Islet of Langerhans (tissue), 1 donor: ENCODE measurements around the gene CDKAL1.
A peak's percentile ranks its signal among the peaks of the same experiment; 100 is the strongest.
"Not testable (repeated sequence)": the region's sequence is repeated elsewhere in the genome, so short reads cannot be mapped to it uniquely, and the experiment has no call there.

Source experiments
- FAIRE-seq: peaks from one replicate; lab custom pipeline; 2011; peaks lifted over from hg19 to GRCh38; lab: Jason Lieb, UNC

The CDKAL1 gene

DNA sequence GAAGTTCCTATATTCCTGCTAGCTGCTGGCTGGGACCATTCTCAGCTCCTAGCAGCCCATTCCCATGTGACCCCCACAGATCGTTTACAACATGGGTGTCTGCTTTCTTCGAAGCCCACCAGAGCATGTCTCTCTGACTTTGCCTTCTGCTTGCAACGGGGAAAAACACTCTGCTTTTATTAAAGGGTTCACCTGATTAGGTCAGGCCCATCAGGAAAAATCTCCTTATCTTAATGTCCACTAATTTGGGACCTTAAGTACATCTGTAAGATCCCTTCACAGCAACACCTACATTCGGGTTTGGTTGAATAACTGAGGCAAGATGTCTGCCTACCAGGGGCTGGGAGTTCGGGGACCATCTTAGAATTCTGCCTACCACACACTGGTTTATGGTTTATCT is 496.9 kb downstream of the CDKAL1 start:
- no peak for FAIRE-seq

DNA sequence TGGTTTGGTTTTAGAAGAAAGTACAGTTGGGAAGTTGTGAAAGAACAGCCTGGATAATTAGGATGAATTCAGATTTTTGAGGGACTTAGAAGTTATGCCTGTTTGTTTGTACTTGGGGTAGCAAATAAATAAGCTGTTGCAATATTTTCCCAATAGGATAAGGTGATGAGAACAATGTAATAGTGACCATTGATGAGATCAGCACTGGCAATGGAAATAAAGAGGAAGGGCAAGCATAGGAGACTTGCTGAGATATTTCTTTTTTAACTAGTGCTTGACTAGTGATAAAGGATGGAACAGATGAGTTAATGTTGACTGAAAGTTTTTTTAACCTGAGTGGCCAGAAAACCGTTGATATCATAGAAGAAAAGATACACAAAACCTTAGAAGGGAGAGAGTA is 498.8 kb downstream of the CDKAL1 start:
- FAIRE-seq = no peak

DNA sequence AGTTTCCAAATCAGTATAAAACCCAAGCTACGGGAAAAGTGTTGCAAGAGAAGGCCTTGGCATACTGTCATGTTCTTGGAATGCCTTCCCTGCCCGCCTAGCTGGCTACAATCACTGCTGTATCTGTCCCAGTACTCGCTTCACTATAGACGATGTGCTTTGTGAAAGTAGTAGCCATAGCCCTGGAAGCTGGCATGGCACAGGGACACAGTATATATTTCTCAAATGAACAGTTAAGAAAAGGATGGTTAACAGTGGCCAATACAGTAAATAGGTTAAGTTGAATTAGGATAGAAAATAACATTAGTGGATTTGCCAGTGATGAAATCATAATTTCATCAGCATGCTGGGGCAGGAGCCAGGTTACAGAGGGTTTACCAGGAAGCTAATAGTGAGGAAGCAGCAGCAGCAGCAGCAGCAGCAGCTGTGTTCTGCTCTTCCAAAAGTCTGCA is 499.3 kb downstream of the CDKAL1 start:
- FAIRE-seq = no peak

DNA sequence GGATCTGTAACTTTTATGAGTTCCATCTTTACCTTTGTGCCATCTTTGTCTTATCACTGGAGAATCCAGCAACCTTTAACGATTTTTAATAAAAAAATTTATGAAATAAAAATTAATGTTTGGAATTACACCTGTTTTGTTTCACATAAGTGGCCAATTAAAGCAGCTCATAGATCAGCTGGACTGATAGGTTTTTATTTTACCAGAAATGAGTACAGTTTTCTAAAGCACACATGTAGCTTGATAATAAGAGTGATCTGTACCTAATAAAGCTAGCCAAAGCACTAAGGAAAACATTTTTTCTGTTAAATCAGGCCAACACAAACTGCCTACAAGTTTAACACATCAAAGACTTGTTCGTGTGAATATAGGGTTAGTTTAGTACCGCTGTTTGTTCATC is 500.1 kb downstream of the CDKAL1 start:
- no peak for FAIRE-seq

DNA sequence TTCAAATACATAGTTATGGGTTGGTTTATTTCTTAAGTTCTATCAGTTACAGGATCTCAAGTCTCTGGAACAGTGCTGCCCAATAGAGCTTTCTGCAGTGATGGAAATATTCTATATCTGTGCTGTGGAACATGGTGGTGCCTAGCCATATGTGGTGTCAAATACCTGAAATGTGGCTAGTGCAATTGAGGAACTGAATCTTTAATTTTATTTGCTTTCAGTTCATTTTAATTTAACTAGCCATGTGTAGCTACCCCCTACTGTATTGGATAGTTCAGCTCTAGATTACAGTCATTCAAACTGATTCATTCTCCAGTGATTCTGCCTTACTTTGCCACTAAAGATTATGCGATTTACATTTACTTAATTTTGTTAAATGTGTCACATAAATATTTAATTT is 503.2 kb downstream of the CDKAL1 start:
- FAIRE-seq = no peak

DNA sequence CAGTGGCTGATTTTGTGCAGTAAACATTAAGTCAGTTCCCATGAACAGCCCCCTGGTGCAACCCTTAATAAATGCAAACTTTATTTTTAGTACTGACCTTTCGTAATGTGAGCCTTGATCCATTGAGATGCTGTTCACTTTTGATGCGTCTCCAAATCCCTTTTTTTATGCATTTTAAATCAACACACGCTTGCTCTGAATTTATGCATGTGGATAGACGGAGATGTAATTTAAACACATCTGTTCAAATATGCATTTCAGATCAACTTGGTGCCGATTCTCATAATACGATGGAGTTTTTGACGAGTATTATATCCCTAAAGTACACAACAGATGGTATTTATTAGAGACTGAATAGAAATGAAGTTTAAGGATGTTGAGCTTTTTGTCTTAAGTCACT is 505.7 kb downstream of the CDKAL1 start:
- no peak for FAIRE-seq

DNA sequence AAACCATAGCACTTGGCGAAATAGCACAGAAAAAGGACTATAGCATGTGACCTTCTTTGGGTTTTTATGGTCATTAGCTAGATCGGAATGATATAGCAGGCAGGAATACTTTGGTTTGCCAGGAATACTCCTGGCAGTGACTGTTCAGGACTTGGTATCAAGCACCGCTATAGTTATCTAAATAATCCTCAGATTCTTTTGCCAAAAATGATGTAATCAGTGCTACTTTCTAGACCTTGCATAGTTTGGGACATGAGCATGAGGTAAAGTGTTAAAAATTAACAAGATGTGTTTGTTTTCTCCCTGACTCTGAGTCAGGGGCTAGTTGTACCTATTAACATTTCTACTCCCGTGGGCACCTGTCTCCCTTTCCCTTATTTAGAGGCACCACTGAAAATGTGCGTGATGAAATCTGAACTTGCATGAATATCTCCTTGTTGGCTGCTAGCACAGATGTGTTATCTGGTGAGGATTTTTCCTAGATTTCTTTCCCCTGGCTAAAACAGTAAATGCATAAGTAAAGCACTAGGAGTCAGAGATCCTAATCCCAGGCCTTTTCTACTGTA is 511.0 kb downstream of the CDKAL1 start:
- peak; percentile 41 for FAIRE-seq

DNA sequence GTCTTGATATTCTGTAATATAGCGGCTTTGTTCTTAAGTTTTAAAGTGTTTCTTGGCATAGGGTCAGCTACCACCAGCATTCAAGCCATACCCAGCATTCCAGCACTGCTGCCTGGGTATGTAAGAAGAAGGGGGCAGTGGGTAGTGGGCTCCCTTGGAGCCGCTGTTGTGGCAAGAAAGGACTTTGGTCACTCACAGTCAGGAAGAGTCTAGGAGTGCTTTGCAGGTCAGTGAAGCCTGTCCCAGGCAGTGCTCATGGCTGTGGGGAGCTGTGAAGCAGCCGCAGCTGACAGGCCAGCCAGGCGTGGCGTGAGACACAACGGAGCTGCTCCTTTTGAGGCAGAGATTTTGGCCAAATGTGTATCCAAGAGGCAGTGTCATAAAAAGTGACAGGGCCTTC is 512.0 kb downstream of the CDKAL1 start:
- no peak for FAIRE-seq

DNA sequence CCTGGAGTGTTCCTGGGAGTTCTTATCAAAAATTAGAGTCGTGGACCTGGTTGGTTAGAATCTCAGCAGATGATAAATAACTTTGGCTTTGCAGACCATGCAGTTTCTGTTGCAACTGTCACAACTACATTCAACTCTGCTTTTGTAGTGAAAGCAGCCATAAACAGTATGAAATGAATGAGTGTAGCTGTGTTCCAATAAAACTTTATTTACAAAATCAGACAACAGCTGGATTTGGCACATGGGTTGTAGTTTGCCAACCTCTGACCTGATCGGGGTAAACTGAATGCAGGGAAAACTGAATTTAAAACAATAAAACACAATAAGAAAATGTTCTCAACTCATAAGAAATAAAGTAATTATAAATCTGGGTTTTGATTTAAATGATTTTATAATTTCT is 513.8 kb downstream of the CDKAL1 start:
- FAIRE-seq = no peak

DNA sequence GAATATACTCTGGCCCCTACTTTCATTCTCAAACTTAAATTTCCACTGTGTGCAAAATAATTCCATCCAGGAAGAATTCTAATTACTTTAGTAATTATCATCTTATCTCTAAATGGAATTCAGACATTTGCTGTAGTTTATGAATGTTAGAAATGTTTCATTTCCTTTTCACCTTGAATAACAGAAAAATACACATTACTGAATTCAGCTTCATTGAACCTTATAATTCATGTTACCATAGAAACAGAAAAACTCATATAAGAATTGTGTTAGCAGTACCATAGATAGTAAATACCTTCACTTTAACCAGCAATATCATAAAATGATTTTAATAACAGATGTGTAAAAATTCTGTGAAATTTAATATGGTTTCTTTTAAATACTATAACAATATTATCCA is 514.9 kb downstream of the CDKAL1 start:
- FAIRE-seq = peak; percentile 56

DNA sequence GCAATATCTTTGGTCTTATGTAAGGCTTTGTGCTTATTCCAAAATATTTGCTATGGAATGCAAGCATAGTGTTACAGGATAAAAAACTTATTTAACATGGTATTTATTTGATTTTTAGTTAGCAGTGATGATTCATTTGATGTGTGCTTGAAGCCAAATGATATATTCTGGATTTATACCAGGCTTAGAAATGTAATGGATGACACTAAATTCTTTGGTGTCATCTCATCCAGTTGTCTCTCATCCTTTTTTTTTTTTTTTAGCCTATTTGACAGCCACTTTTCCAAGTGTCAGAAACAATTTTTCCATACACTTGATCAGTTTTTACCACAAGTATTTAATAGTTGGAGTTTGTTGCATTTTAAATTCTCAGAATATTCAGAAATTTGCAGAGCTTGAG is 515.3 kb downstream of the CDKAL1 start:
- no peak for FAIRE-seq

DNA sequence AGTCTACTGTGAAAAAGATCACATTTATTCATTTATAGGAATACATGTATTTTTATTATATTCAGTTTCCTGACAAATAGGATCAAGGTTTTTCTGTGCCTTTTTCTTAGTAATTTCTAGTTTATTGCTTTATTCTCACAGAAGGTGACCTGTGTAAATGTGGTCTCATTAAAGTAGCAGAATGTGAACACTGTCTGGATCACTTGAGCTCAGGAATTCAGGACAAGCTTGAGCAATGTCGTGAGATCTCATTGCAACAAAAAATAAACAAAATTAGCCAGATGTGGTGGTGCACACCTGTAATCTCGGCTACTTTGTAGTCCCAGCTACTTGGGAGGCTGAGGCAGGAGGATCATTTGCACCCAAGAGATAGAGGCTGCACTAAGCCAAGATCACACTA is 516.7 kb downstream of the CDKAL1 start:
- no peak for FAIRE-seq

DNA sequence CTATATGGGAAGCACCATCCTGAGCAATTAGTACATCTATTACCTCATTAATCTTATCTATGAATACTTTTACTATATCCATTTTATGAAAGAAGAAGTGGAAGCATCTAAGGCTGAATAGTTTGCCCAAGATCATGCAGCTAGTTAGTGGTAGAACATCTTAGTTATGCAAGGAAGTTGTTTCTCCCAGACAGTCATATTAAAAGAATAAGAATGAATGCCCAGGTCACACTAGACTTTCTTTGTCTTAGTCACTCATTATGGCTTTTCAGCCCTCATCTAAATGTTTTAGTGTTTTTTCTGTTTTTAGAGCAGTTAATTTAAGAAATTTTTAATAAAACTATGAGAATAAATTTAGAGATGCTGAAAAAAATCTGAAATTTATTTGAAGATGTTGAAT is 517.5 kb downstream of the CDKAL1 start:
- no peak for FAIRE-seq

DNA sequence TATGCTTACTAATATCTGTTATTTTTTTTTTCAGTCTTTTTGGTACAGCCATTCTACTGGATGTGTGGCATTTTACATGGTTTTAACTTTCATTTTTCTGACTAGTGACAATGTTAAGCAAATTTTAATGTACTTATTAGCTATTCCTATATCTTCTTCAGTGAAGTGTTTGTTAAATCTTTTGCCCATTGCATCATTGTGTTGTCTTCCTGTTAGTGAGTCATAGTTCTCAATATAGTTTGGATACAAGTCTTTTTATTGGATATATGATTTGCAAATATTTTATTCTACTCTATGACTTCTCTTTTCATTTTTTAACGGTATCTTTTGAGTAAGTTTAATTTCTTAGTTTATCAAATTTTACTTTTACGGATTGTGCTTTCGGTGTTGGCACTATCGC is 519.4 kb downstream of the CDKAL1 start:
- no peak for FAIRE-seq

DNA sequence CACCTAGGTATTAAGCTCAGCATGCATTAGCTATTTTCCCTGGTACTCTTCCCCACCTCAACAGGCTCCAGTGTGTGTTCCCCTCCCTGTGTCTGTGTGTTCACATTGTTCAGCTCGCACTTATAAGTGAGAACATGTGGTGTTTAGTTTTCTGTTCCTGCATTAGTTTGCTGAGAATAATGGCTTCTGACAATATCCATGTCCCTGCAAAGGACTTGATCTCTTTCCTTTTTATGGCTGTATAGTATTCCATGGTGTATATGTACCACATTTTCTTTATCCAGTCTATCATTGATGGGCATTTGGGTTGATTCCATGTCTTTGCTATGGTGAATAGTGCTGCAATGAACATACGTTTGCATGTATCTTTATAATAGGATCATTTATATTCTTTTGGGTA is 521.2 kb downstream of the CDKAL1 start:
- FAIRE-seq = not testable (repeated sequence)

DNA sequence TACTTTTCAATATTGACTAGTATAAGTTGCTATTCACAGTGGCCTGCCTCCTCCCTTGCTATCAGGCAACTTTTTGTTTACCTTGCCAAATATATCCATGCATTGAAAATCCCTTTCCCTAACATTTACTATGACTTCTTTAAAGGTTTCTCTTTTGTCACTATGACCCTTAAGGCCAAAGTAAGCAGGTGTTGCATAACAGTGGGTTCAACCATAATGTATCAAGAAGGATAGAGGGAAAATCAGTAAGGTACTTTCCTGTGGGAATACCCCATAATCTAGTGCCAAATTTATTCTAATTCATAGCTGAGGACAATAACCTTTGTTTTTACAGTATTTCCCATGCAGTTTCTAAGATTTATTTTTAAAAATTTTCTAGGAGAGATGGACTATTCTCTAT is 527.6 kb downstream of the CDKAL1 start:
- FAIRE-seq = no peak

DNA sequence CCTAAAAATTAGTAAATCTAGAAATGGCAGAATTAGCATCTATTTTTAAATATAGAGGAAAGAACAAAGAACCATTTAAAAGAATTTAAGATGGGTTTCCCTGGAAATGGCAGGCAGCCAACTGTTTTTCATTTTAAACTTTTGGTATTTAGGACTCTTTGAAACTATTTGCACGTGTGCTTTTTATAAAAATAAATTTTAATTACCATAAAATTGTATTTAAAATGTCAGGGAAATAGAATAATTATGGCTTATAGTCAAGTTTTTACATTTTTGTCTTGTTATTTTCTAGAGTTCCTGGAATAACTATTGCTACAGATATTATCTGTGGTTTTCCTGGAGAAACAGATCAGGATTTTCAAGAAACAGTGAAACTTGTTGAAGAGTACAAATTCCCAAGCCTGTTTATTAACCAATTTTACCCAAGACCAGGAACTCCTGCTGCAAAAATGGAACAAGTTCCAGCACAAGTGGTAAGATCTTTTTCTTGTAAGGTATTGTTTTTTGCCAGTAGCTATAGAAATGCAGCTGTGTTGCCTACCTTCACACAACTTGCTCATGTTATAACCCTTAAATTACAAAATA is 530.6 kb downstream of the CDKAL1 start:
- FAIRE-seq = no peak

DNA sequence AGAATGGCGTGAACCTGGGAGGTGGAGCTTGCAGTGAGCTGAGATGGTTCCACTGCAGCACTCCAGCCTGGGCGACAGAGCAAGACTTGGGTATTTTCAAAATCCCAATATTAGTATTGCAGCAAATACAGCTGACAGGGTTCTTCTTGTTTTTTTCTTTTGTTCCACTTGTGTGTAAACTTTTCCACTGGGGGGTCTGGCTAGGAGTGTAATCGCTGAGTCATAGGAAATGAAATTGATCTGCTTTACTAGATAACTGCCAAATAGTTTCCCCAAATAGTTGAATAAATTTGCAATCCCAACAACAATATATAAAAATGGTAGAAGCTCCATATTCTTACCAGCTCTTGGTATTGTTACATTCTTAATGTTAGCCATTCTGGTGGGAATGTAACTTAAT is 533.3 kb downstream of the CDKAL1 start:
- FAIRE-seq = no peak

DNA sequence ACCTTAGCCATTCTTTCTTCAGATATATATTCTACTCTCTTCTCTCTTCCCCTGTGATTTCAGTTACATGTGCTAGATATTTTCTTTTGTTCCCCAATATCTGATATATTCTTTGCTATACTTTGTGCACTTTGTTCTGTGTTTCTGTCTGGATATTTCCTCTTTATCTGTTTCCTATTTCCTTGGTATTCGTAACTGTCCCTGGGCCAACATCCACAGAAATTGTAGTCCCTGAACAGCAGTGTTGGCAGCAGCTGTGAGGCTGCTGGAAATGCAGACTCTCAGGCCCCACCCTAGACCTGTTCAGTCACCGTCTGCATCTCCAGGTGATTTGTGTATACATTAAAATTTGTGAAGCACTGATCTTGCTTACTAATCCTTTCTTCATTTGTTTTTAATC is 536.4 kb downstream of the CDKAL1 start:
- no peak for FAIRE-seq

DNA sequence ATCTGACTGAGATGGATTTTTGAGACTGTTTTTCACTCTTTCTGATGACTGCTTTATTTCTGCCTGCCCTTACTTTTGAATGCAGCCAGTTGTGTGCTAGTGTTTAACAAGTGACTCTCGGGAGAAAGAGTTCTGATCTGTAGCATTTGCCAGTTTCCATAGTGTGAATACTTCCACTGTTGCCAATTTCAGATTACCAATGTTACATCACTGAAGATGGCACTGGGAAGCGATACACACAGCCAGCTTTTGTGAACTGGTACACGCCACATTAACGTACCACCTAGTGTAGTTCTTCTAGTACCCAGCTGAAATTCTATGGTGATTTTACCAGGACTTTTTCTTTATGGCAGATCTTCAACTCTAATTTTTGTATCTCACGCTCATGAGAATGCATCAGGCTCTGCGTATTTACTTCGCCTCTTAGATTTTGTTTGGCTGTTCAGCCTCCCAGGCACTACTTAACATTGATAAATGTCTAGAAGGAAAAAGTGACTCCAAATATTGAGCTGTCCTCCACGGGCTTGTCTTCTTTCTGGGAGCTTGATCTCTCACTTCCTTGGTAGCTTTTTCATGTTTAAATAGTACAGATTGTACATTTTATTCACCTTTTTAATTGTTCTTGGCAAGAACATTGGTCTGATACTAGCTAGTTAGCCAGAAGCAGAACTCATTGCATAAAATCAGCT is 537.7 kb downstream of the CDKAL1 start:
- no peak for FAIRE-seq

DNA sequence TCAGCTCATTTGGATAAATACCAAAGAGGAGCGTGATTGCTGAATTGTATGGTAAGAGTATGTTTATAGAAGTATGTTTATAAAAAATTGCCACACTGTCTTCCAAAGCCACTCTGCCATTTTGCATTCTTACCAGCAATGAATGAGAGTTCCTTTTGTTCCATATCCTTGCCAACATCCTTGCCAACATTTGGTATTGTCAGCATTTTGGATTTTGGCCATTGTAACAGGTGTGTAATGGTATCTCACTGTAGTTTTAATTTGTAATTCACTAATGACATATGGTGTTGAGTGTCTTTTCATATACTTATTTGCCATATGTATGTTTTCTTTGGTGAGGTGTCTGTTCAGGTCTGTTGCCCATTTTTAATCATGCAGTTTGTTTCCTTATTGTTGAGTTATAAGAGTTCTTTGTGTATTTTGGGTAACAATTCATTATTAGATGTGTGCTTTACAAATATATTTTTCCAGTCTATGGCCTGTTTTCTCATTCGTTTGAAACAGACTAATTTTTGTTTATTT is 539.1 kb downstream of the CDKAL1 start:
- FAIRE-seq = no peak

DNA sequence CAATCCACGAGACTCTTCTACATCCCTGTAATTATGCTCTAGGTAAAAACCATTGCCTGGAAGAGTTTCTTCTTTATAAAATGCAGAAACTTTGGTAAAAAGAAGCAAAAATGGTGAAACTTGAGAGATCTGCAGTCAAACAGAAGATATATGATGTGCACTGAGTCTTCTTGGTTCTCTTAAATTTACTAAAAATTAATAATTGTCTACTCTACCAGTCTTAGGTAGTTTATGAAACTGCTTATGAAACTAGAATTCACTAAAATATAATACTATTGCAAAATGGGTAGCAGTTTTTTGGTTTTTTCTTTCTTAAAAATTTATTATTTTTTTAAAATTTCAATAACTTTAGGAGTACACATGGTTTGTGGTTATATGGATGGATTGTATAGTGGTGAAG is 540.2 kb downstream of the CDKAL1 start:
- no peak for FAIRE-seq

DNA sequence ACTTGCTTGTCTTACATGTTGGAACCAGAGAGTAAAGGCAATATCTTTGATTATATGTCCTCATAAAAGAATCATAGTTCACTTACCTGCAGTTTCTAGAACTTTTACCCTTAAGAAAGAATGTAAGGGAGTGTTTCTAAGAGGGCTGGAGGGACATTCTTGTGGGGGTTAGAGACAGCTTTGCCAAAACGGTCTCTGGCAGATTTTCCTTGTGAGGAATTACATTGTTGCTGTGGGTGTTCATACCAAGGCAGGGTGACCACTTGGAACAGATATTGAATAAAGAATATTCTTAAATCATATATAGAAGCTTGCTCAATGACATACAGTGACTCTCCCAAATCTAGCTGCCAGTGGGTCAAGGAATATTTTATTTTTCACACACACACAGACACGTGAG is 541.7 kb downstream of the CDKAL1 start:
- FAIRE-seq = no peak

DNA sequence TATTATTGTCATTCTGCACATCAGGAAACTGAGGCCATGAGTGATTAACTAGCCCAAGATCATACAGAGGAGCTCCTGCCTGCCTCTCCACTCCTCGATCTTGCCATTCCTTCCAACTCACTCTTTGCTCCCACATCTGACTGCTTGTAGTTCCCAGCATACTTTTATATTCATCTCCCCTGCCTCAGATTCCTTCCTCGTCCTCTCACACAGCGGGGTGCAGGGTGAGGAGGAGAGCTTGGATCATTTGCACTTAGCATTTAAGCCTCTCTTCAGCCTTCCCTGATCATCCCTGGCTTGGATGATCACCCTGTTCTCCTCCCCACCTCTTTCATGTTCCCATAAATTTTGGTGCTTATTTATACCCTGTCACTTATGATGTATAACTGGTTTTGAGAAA is 544.2 kb downstream of the CDKAL1 start:
- FAIRE-seq = no peak
